ENCODE data around the gene MAP2K3.

MAP2K3 gene

GRCh38 chr17:21283482-21284318 lies 811 bp upstream of the MAP2K3 start:
- no peak for DNase-seq

- no peak for DNase-seq
Observed at GRCh38 chr17:21285164-21286065, 904 bp downstream of the MAP2K3 start.

- DNase-seq = peak in 1 of 2 donors; percentile 68
Observed at GRCh38 chr17:21286066-21286770, 1.7 kb downstream of the MAP2K3 start.

GRCh38 chr17:21286909-21287702 lies 2.6 kb downstream of the MAP2K3 start:
- no peak for DNase-seq

- DNase-seq = peak; percentile 96 to 97
Observed at GRCh38 chr17:21287703-21288449, 3.4 kb downstream of the MAP2K3 start.

- DNase-seq = peak; percentile 31 to 41
Observed at GRCh38 chr17:21288571-21289017, 4.1 kb downstream of the MAP2K3 start.

- no peak for DNase-seq
Observed at GRCh38 chr17:21289175-21289901, 4.8 kb downstream of the MAP2K3 start.

- no peak for DNase-seq
Observed at GRCh38 chr17:21289902-21290571, 5.5 kb downstream of the MAP2K3 start.

GRCh38 chr17:21291357-21291756 lies 6.8 kb downstream of the MAP2K3 start:
- DNase-seq = no peak

- no peak for DNase-seq
Observed at GRCh38 chr17:21291862-21292261, 7.4 kb downstream of the MAP2K3 start.

GRCh38 chr17:21292867-21293830 lies 8.6 kb downstream of the MAP2K3 start:
- no peak for DNase-seq

GRCh38 chr17:21293831-21294210 lies 9.3 kb downstream of the MAP2K3 start:
- DNase-seq = no peak

GRCh38 chr17:21294321-21295035 lies 10.0 kb downstream of the MAP2K3 start:
- no peak for DNase-seq

GRCh38 chr17:21295036-21295952 lies 10.8 kb downstream of the MAP2K3 start:
- DNase-seq = no peak

- DNase-seq = no peak
Observed at GRCh38 chr17:21296097-21297025, 11.8 kb downstream of the MAP2K3 start.

- DNase-seq = no peak
Observed at GRCh38 chr17:21297026-21297520, 12.6 kb downstream of the MAP2K3 start.
